ENCODE results near the gene ABHD12.

The ABHD12 gene

DNA sequence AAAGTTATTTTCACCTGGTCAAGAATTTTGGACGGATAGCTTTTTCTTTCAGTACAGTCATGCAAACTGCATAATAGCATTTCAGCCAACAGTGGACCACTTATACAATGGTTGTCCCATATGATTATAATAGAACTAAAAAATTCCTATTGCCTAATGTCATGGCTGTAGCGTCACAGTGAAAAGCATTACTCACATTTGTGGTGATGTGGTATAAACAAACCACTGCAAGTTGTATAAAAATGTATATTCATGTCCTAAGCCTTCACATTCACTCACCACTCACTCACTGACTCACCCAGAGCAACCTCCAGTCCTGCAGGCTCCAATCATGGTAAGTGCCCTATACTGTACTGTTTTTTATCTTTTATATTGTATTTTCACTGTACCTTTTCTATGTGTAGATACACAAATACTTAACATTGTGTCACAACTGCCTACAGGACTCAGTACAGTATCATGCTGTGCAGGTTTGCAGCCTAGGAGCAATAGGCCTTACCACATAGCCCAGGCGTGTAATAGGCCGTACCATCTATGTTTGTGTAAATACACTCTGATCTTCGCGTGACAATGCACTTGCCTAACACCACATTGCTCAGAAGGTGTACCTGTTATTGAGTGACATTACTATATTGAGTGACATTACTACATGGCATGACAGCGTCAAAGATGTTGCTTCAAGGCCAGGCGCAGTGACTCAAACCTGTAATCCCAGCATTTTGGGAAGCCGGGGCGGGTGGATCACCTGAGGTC, 17.9 kb downstream of the ABHD12 start:
- no peak for TF ChIP-seq EZH2 (IDR thresholded peaks at IDR 0.05; ENCODE audit: borderline replicate concordance, low read depth, low read length, severe bottlenecking)
- TF ChIP-seq, protein P1, sequence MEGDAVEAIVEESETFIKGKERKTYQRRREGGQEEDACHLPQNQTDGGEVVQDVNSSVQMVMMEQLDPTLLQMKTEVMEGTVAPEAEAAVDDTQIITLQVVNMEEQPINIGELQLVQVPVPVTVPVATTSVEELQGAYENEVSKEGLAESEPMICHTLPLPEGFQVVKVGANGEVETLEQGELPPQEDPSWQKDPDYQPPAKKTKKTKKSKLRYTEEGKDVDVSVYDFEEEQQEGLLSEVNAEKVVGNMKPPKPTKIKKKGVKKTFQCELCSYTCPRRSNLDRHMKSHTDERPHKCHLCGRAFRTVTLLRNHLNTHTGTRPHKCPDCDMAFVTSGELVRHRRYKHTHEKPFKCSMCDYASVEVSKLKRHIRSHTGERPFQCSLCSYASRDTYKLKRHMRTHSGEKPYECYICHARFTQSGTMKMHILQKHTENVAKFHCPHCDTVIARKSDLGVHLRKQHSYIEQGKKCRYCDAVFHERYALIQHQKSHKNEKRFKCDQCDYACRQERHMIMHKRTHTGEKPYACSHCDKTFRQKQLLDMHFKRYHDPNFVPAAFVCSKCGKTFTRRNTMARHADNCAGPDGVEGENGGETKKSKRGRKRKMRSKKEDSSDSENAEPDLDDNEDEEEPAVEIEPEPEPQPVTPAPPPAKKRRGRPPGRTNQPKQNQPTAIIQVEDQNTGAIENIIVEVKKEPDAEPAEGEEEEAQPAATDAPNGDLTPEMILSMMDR (IDR thresholded peaks at IDR 0.05; ENCODE audit: borderline replicate concordance, extremely low read depth, low read length, poor library complexity, severe bottlenecking) = no peak
- H3K9me3 ChIP-seq (ENCODE audit: insufficient read depth, low read length, severe bottlenecking) = no peaks in the 10 kb centered on the region
- no peak for ATAC-seq (ENCODE audit: insufficient read depth, low read depth)
- no peaks in the 10 kb centered on the region for H3K4me1 ChIP-seq (ENCODE audit: insufficient read depth, low read length)
- H3K4me3 ChIP-seq (ENCODE audit: low read depth in 1 of 2, low read length in 2 of 2) = no peak overlapping the region
- H3K79me2 ChIP-seq (ENCODE audit: insufficient read depth, low read length) = peaks cover 98% of the 10 kb centered on the region
- H3K36me3 ChIP-seq (ENCODE audit: insufficient read depth, low read length) = peaks cover 13% of the 10 kb centered on the region; the same call in 1 of the 2 replicates
- peaks cover 52% of the 10 kb centered on the region for H4K20me1 ChIP-seq (ENCODE audit: insufficient read depth, low read length)
- H2AFZ ChIP-seq (ENCODE audit: low read depth, low read length) = no peak overlapping the region
- no peak overlapping the region for H3K4me2 ChIP-seq (ENCODE audit: insufficient read depth, low read length)
- no peak for DNase-seq
- no peaks in the 10 kb centered on the region for H3K27me3 ChIP-seq (ENCODE audit: insufficient read depth, low read length, poor library complexity)
- H3K9ac ChIP-seq (ENCODE audit: low read depth, low read length) = no peak overlapping the region
- no peak overlapping the region for H3K27ac ChIP-seq (ENCODE audit: low read length)

GRCh38 chr20:25369971-25370370, 20.7 kb downstream of the ABHD12 start:
- no peak for DNase-seq
- Histone ChIP-seq H3K9ac (ENCODE audit: low read depth, low read length) (no peak overlapping the region), H2AFZ (ENCODE audit: low read depth, low read length) (no peak overlapping the region), H3K79me2 (ENCODE audit: insufficient read depth, low read length) (peaks cover 99% of the 10 kb centered on the region), H3K9me3 (ENCODE audit: insufficient read depth, low read length, severe bottlenecking) (no peaks in the 10 kb centered on the region), H3K4me3 (ENCODE audit: low read depth in 1 of 2, low read length in 2 of 2) (no peak overlapping the region), H3K4me2 (ENCODE audit: insufficient read depth, low read length) (no peak overlapping the region), H4K20me1 (ENCODE audit: insufficient read depth, low read length) (peaks cover 34% of the 10 kb centered on the region; the same call in 1 of the 2 replicates), H3K27me3 (ENCODE audit: insufficient read depth, low read length, poor library complexity) (no peaks in the 10 kb centered on the region), H3K4me1 (ENCODE audit: insufficient read depth, low read length) (no peaks in the 10 kb centered on the region), H3K36me3 (ENCODE audit: insufficient read depth, low read length) (peaks cover 16% of the 10 kb centered on the region; the same call in 1 of the 2 replicates), H3K27ac (ENCODE audit: low read length) (no peak overlapping the region)
- no peak for ATAC-seq (ENCODE audit: insufficient read depth, low read depth)
- TF ChIP-seq EZH2 (IDR thresholded peaks at IDR 0.05; ENCODE audit: borderline replicate concordance, low read depth, low read length, severe bottlenecking) = no peak
- TF ChIP-seq, protein P1 (IDR thresholded peaks at IDR 0.05; ENCODE audit: borderline replicate concordance, extremely low read depth, low read length, poor library complexity, severe bottlenecking) = no peak

GRCh38 chr20:25369529-25369928, 21.1 kb downstream of the ABHD12 start:
- Histone ChIP-seq H3K9me3 (ENCODE audit: insufficient read depth, low read length, severe bottlenecking) (no peaks in the 10 kb centered on the region), H2AFZ (ENCODE audit: low read depth, low read length) (no peak overlapping the region), H3K36me3 (ENCODE audit: insufficient read depth, low read length) (peaks cover 16% of the 10 kb centered on the region; the same call in 1 of the 2 replicates), H3K4me3 (ENCODE audit: low read depth in 1 of 2, low read length in 2 of 2) (no peak overlapping the region), H3K27ac (ENCODE audit: low read length) (no peak overlapping the region), H4K20me1 (ENCODE audit: insufficient read depth, low read length) (peaks cover 33% of the 10 kb centered on the region; the same call in 1 of the 2 replicates), H3K4me2 (ENCODE audit: insufficient read depth, low read length) (no peak overlapping the region), H3K4me1 (ENCODE audit: insufficient read depth, low read length) (no peaks in the 10 kb centered on the region), H3K27me3 (ENCODE audit: insufficient read depth, low read length, poor library complexity) (no peaks in the 10 kb centered on the region), H3K9ac (ENCODE audit: low read depth, low read length) (no peak overlapping the region), H3K79me2 (ENCODE audit: insufficient read depth, low read length) (peaks cover 99% of the 10 kb centered on the region)
- TF ChIP-seq, protein P1 (IDR thresholded peaks at IDR 0.05; ENCODE audit: borderline replicate concordance, extremely low read depth, low read length, poor library complexity, severe bottlenecking) = no peak
- no peak for TF ChIP-seq EZH2 (IDR thresholded peaks at IDR 0.05; ENCODE audit: borderline replicate concordance, low read depth, low read length, severe bottlenecking)
- ATAC-seq (ENCODE audit: insufficient read depth, low read depth) (no peak), DNase-seq (no peak)

Data from DND-41 (cell line).